ENCODE data around the gene MEAK7. TPM values are rescaled to one million over a fixed set of nuclear protein-coding genes. Genes with fewer than 3 reads are reported as not detected.
A peak's percentile ranks its signal among the peaks of the same experiment; 100 is the strongest.

The MEAK7 gene
- total and polyA plus RNA-seq, 2 donors (not counting 1 experiment from before 2014, with no cell fraction given), result 17.3 to 23.4 TPM

- Histone ChIP-seq H3K9me3 (ENCODE audit: control insufficient read depth, insufficient read depth, low read depth, low read length) (no peaks in the 10 kb centered on the region), H3K27me3 (ENCODE audit: control insufficient read depth, insufficient read depth, low read length) (no peaks in the 10 kb centered on the region), H3K4me3 (replicated peaks in 1 of 4; ENCODE audit: control extremely low read depth in 1 of 4, insufficient read depth in 1 of 4, low read depth in 3 of 4, low read length in 4 of 4) (no peak overlapping the region), H4K20me1 (ENCODE audit: control insufficient read depth, extremely low read depth, insufficient read depth, low read length) (no peaks in the 10 kb centered on the region), H3K4me1 (ENCODE audit: control insufficient read depth, extremely low read depth, insufficient read depth, low read length) (no peaks in the 10 kb centered on the region), H3K9ac (ENCODE audit: insufficient read depth, low read length) (no peak overlapping the region), H3K4me2 (ENCODE audit: extremely low read depth, insufficient read depth, low read length) (no peak overlapping the region), H3K27ac (ENCODE audit: insufficient read depth, low read length) (no peak overlapping the region), H3K36me3 (ENCODE audit: control insufficient read depth, insufficient read depth, low read length) (peaks cover 14% of the 10 kb centered on the region), H2AFZ (ENCODE audit: low read length) (no peak overlapping the region), H3K79me2 (ENCODE audit: control insufficient read depth, insufficient read depth, low read length) (no peaks in the 10 kb centered on the region)
- TF ChIP-seq EZH2 (IDR thresholded peaks at IDR 0.05; ENCODE audit: low read length, missing control alignments), result no peak
- no peak for TF ChIP-seq CTCF (conservative IDR thresholded peaks at IDR 0.05 in 1 of 2, IDR thresholded peaks at IDR 0.05 in 1 of 2; ENCODE audit: low read depth in 1 of 2, low read length in 2 of 2)
- DNase-seq (ENCODE audit: low read depth in 2 of 2), result peak; percentile 47 to 87
Measured at GRCh38 chr16:84478172-84478947, 26.1 kb downstream of the MEAK7 start.

GRCh38 chr16:84477661-84478060, 26.8 kb downstream of the MEAK7 start:
- H3K4me2 ChIP-seq (ENCODE audit: extremely low read depth, insufficient read depth, low read length), result no peak overlapping the region
- TF ChIP-seq CTCF (conservative IDR thresholded peaks at IDR 0.05 in 1 of 2, IDR thresholded peaks at IDR 0.05 in 1 of 2; ENCODE audit: low read depth in 1 of 2, low read length in 2 of 2) (no peak), EZH2 (IDR thresholded peaks at IDR 0.05; ENCODE audit: low read length, missing control alignments) (no peak)
- DNase-seq (ENCODE audit: low read depth in 2 of 2), result no peak
- H3K27me3 ChIP-seq (ENCODE audit: control insufficient read depth, insufficient read depth, low read length), result no peaks in the 10 kb centered on the region
- no peak overlapping the region for H3K9ac ChIP-seq (ENCODE audit: insufficient read depth, low read length)
- H3K9me3 ChIP-seq (ENCODE audit: control insufficient read depth, insufficient read depth, low read depth, low read length), result no peaks in the 10 kb centered on the region
- H3K4me1 ChIP-seq (ENCODE audit: control insufficient read depth, extremely low read depth, insufficient read depth, low read length), result no peaks in the 10 kb centered on the region
- no peak overlapping the region for H3K4me3 ChIP-seq (replicated peaks in 1 of 4; ENCODE audit: control extremely low read depth in 1 of 4, insufficient read depth in 1 of 4, low read depth in 3 of 4, low read length in 4 of 4)
- no peaks in the 10 kb centered on the region for H3K79me2 ChIP-seq (ENCODE audit: control insufficient read depth, insufficient read depth, low read length)
- no peak overlapping the region for H3K27ac ChIP-seq (ENCODE audit: insufficient read depth, low read length)
- H4K20me1 ChIP-seq (ENCODE audit: control insufficient read depth, extremely low read depth, insufficient read depth, low read length), result no peaks in the 10 kb centered on the region
- peaks cover 9% of the 10 kb centered on the region for H3K36me3 ChIP-seq (ENCODE audit: control insufficient read depth, insufficient read depth, low read length)
- no peak overlapping the region for H2AFZ ChIP-seq (ENCODE audit: low read length)

- no peak for DNase-seq (ENCODE audit: low read depth in 2 of 2)
- Histone ChIP-seq H2AFZ (ENCODE audit: low read length) (no peak overlapping the region), H4K20me1 (ENCODE audit: control insufficient read depth, extremely low read depth, insufficient read depth, low read length) (no peaks in the 10 kb centered on the region), H3K4me2 (ENCODE audit: extremely low read depth, insufficient read depth, low read length) (no peak overlapping the region), H3K36me3 (ENCODE audit: control insufficient read depth, insufficient read depth, low read length) (peaks cover 8% of the 10 kb centered on the region), H3K9ac (ENCODE audit: insufficient read depth, low read length) (no peak overlapping the region), H3K4me3 (replicated peaks in 1 of 4; ENCODE audit: control extremely low read depth in 1 of 4, insufficient read depth in 1 of 4, low read depth in 3 of 4, low read length in 4 of 4) (no peak overlapping the region), H3K79me2 (ENCODE audit: control insufficient read depth, insufficient read depth, low read length) (no peaks in the 10 kb centered on the region), H3K27me3 (ENCODE audit: control insufficient read depth, insufficient read depth, low read length) (no peaks in the 10 kb centered on the region), H3K9me3 (ENCODE audit: control insufficient read depth, insufficient read depth, low read depth, low read length) (no peaks in the 10 kb centered on the region), H3K4me1 (ENCODE audit: control insufficient read depth, extremely low read depth, insufficient read depth, low read length) (no peaks in the 10 kb centered on the region), H3K27ac (ENCODE audit: insufficient read depth, low read length) (no peak overlapping the region)
- TF ChIP-seq CTCF (conservative IDR thresholded peaks at IDR 0.05 in 1 of 2, IDR thresholded peaks at IDR 0.05 in 1 of 2; ENCODE audit: low read depth in 1 of 2, low read length in 2 of 2), result no peak
- TF ChIP-seq EZH2 (IDR thresholded peaks at IDR 0.05; ENCODE audit: low read length, missing control alignments), result no peak
Measured at GRCh38 chr16:84476401-84476800, 28.1 kb downstream of the MEAK7 start.

Data from fibroblast of lung (primary cell).